ENCODE data around the gene ISLR2. TPM values are rescaled to one million over a fixed set of nuclear protein-coding genes. Genes with fewer than 3 reads are reported as not detected.

ISLR2 gene
- total RNA-seq, 1 donor from 2014 or later, result 3.4 TPM

GRCh38 chr15:74127954-74128784 is 2.2 kb upstream of the ISLR2 start:
- Histone ChIP-seq H3K27ac (no peak overlapping the region), H3K36me3 (no peaks in the 10 kb centered on the region), H3K9me3 (no peaks in the 10 kb centered on the region), H3K4me3 (peak overlapping the region; percentile 34 to 39), H3K27me3 (peaks cover 19% of the 10 kb centered on the region), H3K4me1 (peaks cover 31% of the 10 kb centered on the region)
- peak in 1 of 2 donors; percentile 82 for DNase-seq (ENCODE audit: extremely low spot score in 2 of 2)
- TF ChIP-seq POLR2A (IDR thresholded peaks at IDR 0.05) (no peak), CTCF (IDR thresholded peaks at IDR 0.05) (no peak), POLR2AphosphoS5 (IDR thresholded peaks at IDR 0.05; ENCODE audit: insufficient read depth in 1 of 2, low read depth in 1 of 2) (no peak)
- intact Hi-C loops (cut with DNase I), result loop anchor here (2.0 to 5.0 kb wide), 2 partner anchors 179 to 189 kb away; no protein-coding TSS in a partner anchor

- H3K9me3 ChIP-seq, result no peaks in the 10 kb centered on the region
- no peaks in the 10 kb centered on the region for H3K36me3 ChIP-seq
- H3K27ac ChIP-seq, result no peak overlapping the region
- no peak overlapping the region for H3K4me3 ChIP-seq
- peak in 1 of 2 donors; percentile 81 for DNase-seq (ENCODE audit: extremely low spot score in 2 of 2)
- TF ChIP-seq CTCF (IDR thresholded peaks at IDR 0.05), result no peak
- no peak for TF ChIP-seq POLR2A (IDR thresholded peaks at IDR 0.05)
- TF ChIP-seq POLR2AphosphoS5 (IDR thresholded peaks at IDR 0.05; ENCODE audit: insufficient read depth in 1 of 2, low read depth in 1 of 2), result no peak
- intact Hi-C loops (cut with DNase I), result loop anchor here (2.0 to 5.0 kb wide), 2 partner anchors 178 to 188 kb away; no protein-coding TSS in a partner anchor
- H3K27me3 ChIP-seq, result peaks cover 21% of the 10 kb centered on the region
- H3K4me1 ChIP-seq, result peaks cover 31% of the 10 kb centered on the region
Measured at GRCh38 chr15:74128785-74129585, 1.4 kb upstream of the ISLR2 start.

GRCh38 chr15:74129586-74130154 is 716 bp upstream of the ISLR2 start:
- no peak overlapping the region for H3K27ac ChIP-seq

More at GRCh38 chr15:74129586-74130154, 716 bp upstream of the ISLR2 start:
- H3K27me3 ChIP-seq, result peaks cover 25% of the 10 kb centered on the region
- H3K4me1 ChIP-seq, result peaks cover 32% of the 10 kb centered on the region
- no peaks in the 10 kb centered on the region for H3K9me3 ChIP-seq
- no peak overlapping the region for H3K4me3 ChIP-seq
- H3K36me3 ChIP-seq, result no peaks in the 10 kb centered on the region
- TF ChIP-seq POLR2A (IDR thresholded peaks at IDR 0.05) (no peak), CTCF (IDR thresholded peaks at IDR 0.05) (no peak), POLR2AphosphoS5 (IDR thresholded peaks at IDR 0.05; ENCODE audit: insufficient read depth in 1 of 2, low read depth in 1 of 2) (no peak)
- intact Hi-C loops (cut with DNase I), result loop anchor here (2.0 to 10.0 kb wide), 3 partner anchors 155 to 187 kb away; no protein-coding TSS in a partner anchor
- DNase-seq (ENCODE audit: extremely low spot score in 2 of 2), result peak in 1 of 2 donors; percentile 74

Measured in vagina (tissue), 2 donors.